ENCODE results near the gene IFNA1. TPM values are rescaled to one million over a fixed set of nuclear protein-coding genes. Genes with fewer than 3 reads are reported as not detected.
A peak's percentile ranks its signal among the peaks of the same experiment; 100 is the strongest.

Gene IFNA1
- total RNA-seq, 2 donors from 2014 or later = not detected

DNA sequence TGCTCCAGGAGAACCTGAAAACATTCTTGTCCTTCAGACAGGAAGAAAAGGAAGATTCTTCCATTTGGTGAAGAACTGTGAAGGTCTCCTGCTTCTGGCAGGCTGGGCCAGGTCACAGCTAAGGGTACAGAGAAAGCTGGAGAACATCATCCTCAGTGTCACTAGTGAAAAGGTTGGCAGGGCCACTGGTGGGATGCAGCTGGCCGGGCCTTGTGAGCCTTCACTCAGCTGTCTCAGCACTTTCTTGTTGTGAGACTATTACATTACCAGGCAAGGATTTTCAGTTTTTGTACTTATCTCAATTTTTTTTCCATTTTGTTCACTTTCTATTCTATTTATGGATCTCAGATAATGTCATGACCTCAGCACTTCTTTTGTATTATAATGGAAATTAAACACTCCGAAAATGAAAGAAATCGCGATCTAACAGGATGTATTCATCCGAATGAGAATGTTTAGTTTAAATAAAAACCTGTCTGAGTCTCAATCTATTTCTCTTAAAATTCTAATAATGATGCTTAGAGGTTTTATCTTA is 41.2 kb upstream of the IFNA1 start:
- Histone ChIP-seq H3K9me3 (ENCODE audit: control insufficient read depth, low read length) (no peaks in the 10 kb centered on the region), H3K27ac (ENCODE audit: low read depth, low read length) (no peak overlapping the region), H3K27me3 (ENCODE audit: control insufficient read depth, insufficient read depth, low read length, poor library complexity, severe bottlenecking) (peaks cover 82% of the 10 kb centered on the region), H3K9ac (ENCODE audit: extremely low read depth, low read length, poor library complexity, severe bottlenecking) (no peak overlapping the region), H3K4me3 (ENCODE audit: low read length) (no peak overlapping the region), H3K36me3 (ENCODE audit: control insufficient read depth, insufficient read depth, low read length) (no peaks in the 10 kb centered on the region), H3K4me1 (ENCODE audit: control insufficient read depth, insufficient read depth, low read length) (no peaks in the 10 kb centered on the region)
- no peaks in the 10 kb centered on the region for H3K9me3 Mint-ChIP-seq
- H3K4me1 Mint-ChIP-seq = peaks cover 5% of the 10 kb centered on the region
- peaks cover 83% of the 10 kb centered on the region for H3K27me3 Mint-ChIP-seq (ENCODE audit: insufficient read depth)
- TF ChIP-seq CTCF (conservative IDR thresholded peaks at IDR 0.05) = no peak
- no peak overlapping the region for H3K27ac Mint-ChIP-seq
- no peaks in the 10 kb centered on the region for H3K36me3 Mint-ChIP-seq (ENCODE audit: low read depth)
- no peak overlapping the region for H3K4me3 Mint-ChIP-seq
- DNase-seq = no peak
- WGBS, 2 experiments (ENCODE audit: insufficient coverage in 1 of 2, insufficient read length in 1 of 2) = 94 to 100% methylated on average over 1 to 5 of the region's 5 CpGs

GRCh38 chr9:21399956-21400355 is 40.3 kb upstream of the IFNA1 start:
- Histone ChIP-seq H3K36me3 (ENCODE audit: control insufficient read depth, insufficient read depth, low read length) (no peaks in the 10 kb centered on the region), H3K27ac (ENCODE audit: low read depth, low read length) (no peak overlapping the region), H3K9me3 (ENCODE audit: control insufficient read depth, low read length) (no peaks in the 10 kb centered on the region), H3K9ac (ENCODE audit: extremely low read depth, low read length, poor library complexity, severe bottlenecking) (no peak overlapping the region), H3K27me3 (ENCODE audit: control insufficient read depth, insufficient read depth, low read length, poor library complexity, severe bottlenecking) (peaks cover 83% of the 10 kb centered on the region), H3K4me1 (ENCODE audit: control insufficient read depth, insufficient read depth, low read length) (no peaks in the 10 kb centered on the region), H3K4me3 (ENCODE audit: low read length) (no peak overlapping the region)
- 85 to 92% methylated on average over 2 to 3 of the region's 3 CpGs for WGBS, 2 experiments (ENCODE audit: insufficient coverage in 1 of 2, insufficient read length in 1 of 2)
- no peak overlapping the region for H3K27ac Mint-ChIP-seq
- peaks cover 5% of the 10 kb centered on the region for H3K4me1 Mint-ChIP-seq
- no peaks in the 10 kb centered on the region for H3K36me3 Mint-ChIP-seq (ENCODE audit: low read depth)
- DNase-seq = no peak
- no peak overlapping the region for H3K4me3 Mint-ChIP-seq
- TF ChIP-seq CTCF (conservative IDR thresholded peaks at IDR 0.05) = no peak
- peaks cover 86% of the 10 kb centered on the region for H3K27me3 Mint-ChIP-seq (ENCODE audit: insufficient read depth)
- H3K9me3 Mint-ChIP-seq = no peaks in the 10 kb centered on the region

DNA sequence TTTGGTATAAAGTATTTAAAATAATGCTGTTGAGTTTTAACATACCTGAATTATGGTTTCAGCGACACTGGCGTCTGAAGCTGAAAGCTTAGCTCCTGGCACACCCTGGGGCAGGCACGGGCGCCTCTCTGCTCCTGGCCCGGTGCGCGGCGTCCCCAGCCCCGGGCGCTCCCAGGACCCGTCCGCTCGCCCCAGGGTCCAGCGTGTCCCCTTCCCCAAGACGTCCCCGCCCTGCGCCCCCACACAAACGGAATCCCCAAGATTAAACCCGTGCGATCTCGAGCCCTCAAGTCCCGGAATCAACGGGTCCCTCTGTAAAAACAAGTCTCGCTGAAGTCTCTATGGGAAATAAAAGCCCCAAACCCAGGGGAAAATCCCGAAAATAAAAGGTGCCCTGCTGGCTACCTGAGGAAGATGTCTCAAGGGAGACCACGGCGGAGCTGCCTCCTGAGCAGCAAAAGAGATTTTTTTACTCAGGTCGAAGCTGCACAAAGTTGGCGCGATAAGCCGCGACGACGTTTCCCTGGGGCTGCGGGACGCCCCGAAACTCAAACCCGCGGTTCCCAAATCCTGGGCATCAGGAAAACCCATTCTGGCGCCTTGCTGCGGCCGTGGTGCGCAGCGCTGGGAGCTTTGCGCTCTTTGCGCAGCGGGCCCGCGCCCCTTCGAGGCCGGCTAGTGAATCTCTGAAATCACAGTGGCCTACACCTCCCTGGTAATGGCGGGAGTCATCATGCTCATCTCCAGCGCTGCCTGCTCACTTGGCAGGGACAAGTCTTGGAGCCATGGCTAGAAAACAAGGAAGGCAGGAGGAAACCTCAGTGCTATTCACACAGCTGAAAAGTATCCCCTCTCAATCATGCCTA is 37.6 kb upstream of the IFNA1 start:
- H3K9me3 Mint-ChIP-seq = no peaks in the 10 kb centered on the region
- peak; percentile 89 for DNase-seq
- H3K4me3 Mint-ChIP-seq = peak overlapping the region; percentile 56
- peak; percentile 54 for TF ChIP-seq CTCF (conservative IDR thresholded peaks at IDR 0.05)
- H3K27me3 Mint-ChIP-seq (ENCODE audit: insufficient read depth) = peaks cover 74% of the 10 kb centered on the region
- no peak overlapping the region for H3K27ac Mint-ChIP-seq
- peaks cover 4% of the 10 kb centered on the region for H3K4me1 Mint-ChIP-seq
- no peaks in the 10 kb centered on the region for H3K36me3 Mint-ChIP-seq (ENCODE audit: low read depth)
- Histone ChIP-seq H3K9me3 (ENCODE audit: control insufficient read depth, low read length) (no peaks in the 10 kb centered on the region), H3K4me3 (ENCODE audit: low read length) (peak overlapping the region; percentile 82), H3K9ac (ENCODE audit: extremely low read depth, low read length, poor library complexity, severe bottlenecking) (no peak overlapping the region), H3K27me3 (ENCODE audit: control insufficient read depth, insufficient read depth, low read length, poor library complexity, severe bottlenecking) (peaks cover 68% of the 10 kb centered on the region), H3K36me3 (ENCODE audit: control insufficient read depth, insufficient read depth, low read length) (no peaks in the 10 kb centered on the region), H3K27ac (ENCODE audit: low read depth, low read length) (no peak overlapping the region), H3K4me1 (ENCODE audit: control insufficient read depth, insufficient read depth, low read length) (no peaks in the 10 kb centered on the region)
- 3% methylated on average over 50 to 53 of the region's 53 CpGs for WGBS, 2 experiments (ENCODE audit: insufficient coverage in 1 of 2, insufficient read length in 1 of 2)

Data from endodermal cell (in vitro differentiated cells).